ENCODE results near the gene FGFR2. TPM values are rescaled to one million over a fixed set of nuclear protein-coding genes. Genes with fewer than 3 reads are reported as not detected.
A peak's percentile ranks its signal among the peaks of the same experiment; 100 is the strongest.

Gene FGFR2
- polyA plus RNA-seq, 1 experiment = not detected

- peaks cover 4% of the 10 kb centered on the region; the same call in 1 of the 2 replicates for H3K9me3 ChIP-seq (ENCODE audit: control insufficient read depth, insufficient read depth, low read length)
- no peak overlapping the region for H3K27ac ChIP-seq (ENCODE audit: low read depth, low read length)
- ChIA-PET CTCF (no interaction called here), POLR2A (no interaction called here)
- H3K27me3 ChIP-seq (ENCODE audit: control insufficient read depth, insufficient read depth, low read length) = no peaks in the 10 kb centered on the region
- no peak for TF ChIP-seq CTCF (IDR thresholded peaks at IDR 0.05; ENCODE audit: low read depth, low read length)
- no peak overlapping the region for H3K4me3 ChIP-seq (ENCODE audit: low read depth, low read length)
- no peak for DNase-seq (ENCODE audit: low read depth, low spot score)
These were observed 7.5 kb upstream of the FGFR2 start for GRCh38 chr10:121605708-121606107.

GRCh38 chr10:121601458-121601857, 3.2 kb upstream of the FGFR2 start:
- no peak overlapping the region for H3K4me3 ChIP-seq (ENCODE audit: low read depth, low read length)
- peaks cover 4% of the 10 kb centered on the region; the same call in 1 of the 2 replicates for H3K9me3 ChIP-seq (ENCODE audit: control insufficient read depth, insufficient read depth, low read length)
- H3K27me3 ChIP-seq (ENCODE audit: control insufficient read depth, insufficient read depth, low read length) = peaks cover 21% of the 10 kb centered on the region
- ChIA-PET POLR2A (no interaction called here), CTCF (no interaction called here)
- DNase-seq (ENCODE audit: low read depth, low spot score) = no peak
- H3K27ac ChIP-seq (ENCODE audit: low read depth, low read length) = no peak overlapping the region
- TF ChIP-seq CTCF (IDR thresholded peaks at IDR 0.05; ENCODE audit: low read depth, low read length) = no peak

GRCh38 chr10:121600611-121601010, 2.4 kb upstream of the FGFR2 start:
- no peak for TF ChIP-seq CTCF (IDR thresholded peaks at IDR 0.05; ENCODE audit: low read depth, low read length)
- CTCF ChIA-PET = no interaction called here
- Histone ChIP-seq H3K27ac (ENCODE audit: low read depth, low read length) (no peak overlapping the region), H3K4me3 (ENCODE audit: low read depth, low read length) (no peak overlapping the region), H3K9me3 (ENCODE audit: control insufficient read depth, insufficient read depth, low read length) (peaks cover 4% of the 10 kb centered on the region; the same call in 1 of the 2 replicates), H3K27me3 (ENCODE audit: control insufficient read depth, insufficient read depth, low read length) (peaks cover 24% of the 10 kb centered on the region)
- POLR2A ChIA-PET = no interaction called here
- no peak for DNase-seq (ENCODE audit: low read depth, low spot score)

GRCh38 chr10:121599947-121600346, 1.7 kb upstream of the FGFR2 start:
- Histone ChIP-seq H3K4me3 (ENCODE audit: low read depth, low read length) (no peak overlapping the region), H3K9me3 (ENCODE audit: control insufficient read depth, insufficient read depth, low read length) (peaks cover 4% of the 10 kb centered on the region; the same call in 1 of the 2 replicates), H3K27ac (ENCODE audit: low read depth, low read length) (no peak overlapping the region), H3K27me3 (ENCODE audit: control insufficient read depth, insufficient read depth, low read length) (peaks cover 24% of the 10 kb centered on the region)
- TF ChIP-seq CTCF (IDR thresholded peaks at IDR 0.05; ENCODE audit: low read depth, low read length) = no peak
- ChIA-PET POLR2A (no interaction called here), CTCF (no interaction called here)
- DNase-seq (ENCODE audit: low read depth, low spot score) = no peak

GRCh38 chr10:121597504-121598262, 561 bp downstream of the FGFR2 start:
- TF ChIP-seq CTCF (IDR thresholded peaks at IDR 0.05; ENCODE audit: low read depth, low read length) = no peak
- Histone ChIP-seq H3K4me3 (ENCODE audit: low read depth, low read length) (peak overlapping the region; percentile 13; the same call in 1 of the 2 replicates), H3K27ac (ENCODE audit: low read depth, low read length) (no peak overlapping the region), H3K27me3 (ENCODE audit: control insufficient read depth, insufficient read depth, low read length) (peaks cover 24% of the 10 kb centered on the region), H3K9me3 (ENCODE audit: control insufficient read depth, insufficient read depth, low read length) (peaks cover 4% of the 10 kb centered on the region; the same call in 1 of the 2 replicates)
- POLR2A ChIA-PET = no interaction called here
- CTCF ChIA-PET = no interaction called here
- no peak for DNase-seq (ENCODE audit: low read depth, low spot score)
